BJ (cell line): ENCODE results near the gene ETAA1. TPM values are rescaled to one million over a fixed set of nuclear protein-coding genes. Genes with fewer than 3 reads are reported as not detected.

ENCODE experiments used
- CTCF ChIA-PET: fragments of 350-600 bp; formaldehyde crosslinking; extraction: SDS; loops from one replicate; lab custom pipeline; 2021; ENCODE audit warnings: antibody characterized with exemption, inconsistent platforms; lab: Yijun Ruan, JAX
- POLR2A ChIA-PET: fragments of 300-600 bp; sonication (Branson Sonifier 250); formaldehyde crosslinking; extraction: SDS; loops from one replicate; lab custom pipeline; 2021; ENCODE audit warnings: antibody characterized with exemption; lab: Charles Lee
- DNase-seq: peaks from one replicate; pipeline ENCODE4 v3.0.0-alpha.2; 2011; ENCODE audit warnings: low read depth
- H3K27me3 ChIP-seq: 2 replicates; pipeline ENCODE4 v1.6.0; 2011; ENCODE audit warnings: low read length; ENCODE audit not compliant: control insufficient read depth, insufficient read depth
- H3K36me3 ChIP-seq: 2 replicates; pipeline ENCODE4 v1.5.1; 2011; ENCODE audit warnings: low read length; ENCODE audit not compliant: control insufficient read depth, insufficient read depth
- H3K4me3 ChIP-seq: 2 replicates; pipeline ENCODE4 v1.5.1; 2011; ENCODE audit warnings: low read depth, mild to moderate bottlenecking, control low read depth, low read length
- polyA plus RNA-seq: library from polyadenylated mRNA; depleted of rRNA; stranded (reverse); fragments of >200 nt; gene quantifications from 2 replicates; pipeline ENCODE4 v1.2.3, GENCODE V29; 2011
- TF ChIP-seq, protein P1 (sequence below): IDR thresholded peaks from 2 replicates; pipeline ENCODE4 v1.5.1; 2011; ENCODE audit warnings: low read depth, mild to moderate bottlenecking, control low read depth, inconsistent platforms, low read length, moderate library complexity; ENCODE audit not compliant: insufficient read depth

The ETAA1 gene
- polyA plus RNA-seq, 1 experiment = 3.5 TPM

DNA sequence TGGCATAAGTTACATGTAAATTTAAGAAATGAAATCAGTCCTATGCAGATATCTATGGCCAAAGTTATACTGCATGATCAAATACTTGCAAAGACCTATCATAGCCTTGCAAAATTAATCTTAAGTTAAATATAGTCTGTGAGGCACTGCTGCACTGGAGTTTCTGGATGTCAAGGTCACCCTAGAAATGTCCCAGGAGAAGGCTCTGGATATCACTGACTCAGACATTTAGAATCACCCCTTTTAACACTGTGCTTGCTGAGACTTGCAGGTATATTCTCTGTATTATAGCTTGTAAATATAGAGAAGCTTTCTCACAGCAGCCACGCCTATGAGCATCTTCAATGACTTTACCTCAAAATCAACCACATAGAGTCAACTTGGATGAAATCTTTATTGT lies 51.5 kb downstream of the ETAA1 start:
- H3K36me3 ChIP-seq = no peaks in the 10 kb centered on the region
- ChIA-PET CTCF (no interaction called here), POLR2A (no interaction called here)
- TF ChIP-seq, protein P1, sequence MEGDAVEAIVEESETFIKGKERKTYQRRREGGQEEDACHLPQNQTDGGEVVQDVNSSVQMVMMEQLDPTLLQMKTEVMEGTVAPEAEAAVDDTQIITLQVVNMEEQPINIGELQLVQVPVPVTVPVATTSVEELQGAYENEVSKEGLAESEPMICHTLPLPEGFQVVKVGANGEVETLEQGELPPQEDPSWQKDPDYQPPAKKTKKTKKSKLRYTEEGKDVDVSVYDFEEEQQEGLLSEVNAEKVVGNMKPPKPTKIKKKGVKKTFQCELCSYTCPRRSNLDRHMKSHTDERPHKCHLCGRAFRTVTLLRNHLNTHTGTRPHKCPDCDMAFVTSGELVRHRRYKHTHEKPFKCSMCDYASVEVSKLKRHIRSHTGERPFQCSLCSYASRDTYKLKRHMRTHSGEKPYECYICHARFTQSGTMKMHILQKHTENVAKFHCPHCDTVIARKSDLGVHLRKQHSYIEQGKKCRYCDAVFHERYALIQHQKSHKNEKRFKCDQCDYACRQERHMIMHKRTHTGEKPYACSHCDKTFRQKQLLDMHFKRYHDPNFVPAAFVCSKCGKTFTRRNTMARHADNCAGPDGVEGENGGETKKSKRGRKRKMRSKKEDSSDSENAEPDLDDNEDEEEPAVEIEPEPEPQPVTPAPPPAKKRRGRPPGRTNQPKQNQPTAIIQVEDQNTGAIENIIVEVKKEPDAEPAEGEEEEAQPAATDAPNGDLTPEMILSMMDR = no peak
- DNase-seq = no peak
- H3K4me3 ChIP-seq = no peak overlapping the region
- H3K27me3 ChIP-seq = no peaks in the 10 kb centered on the region

DNA sequence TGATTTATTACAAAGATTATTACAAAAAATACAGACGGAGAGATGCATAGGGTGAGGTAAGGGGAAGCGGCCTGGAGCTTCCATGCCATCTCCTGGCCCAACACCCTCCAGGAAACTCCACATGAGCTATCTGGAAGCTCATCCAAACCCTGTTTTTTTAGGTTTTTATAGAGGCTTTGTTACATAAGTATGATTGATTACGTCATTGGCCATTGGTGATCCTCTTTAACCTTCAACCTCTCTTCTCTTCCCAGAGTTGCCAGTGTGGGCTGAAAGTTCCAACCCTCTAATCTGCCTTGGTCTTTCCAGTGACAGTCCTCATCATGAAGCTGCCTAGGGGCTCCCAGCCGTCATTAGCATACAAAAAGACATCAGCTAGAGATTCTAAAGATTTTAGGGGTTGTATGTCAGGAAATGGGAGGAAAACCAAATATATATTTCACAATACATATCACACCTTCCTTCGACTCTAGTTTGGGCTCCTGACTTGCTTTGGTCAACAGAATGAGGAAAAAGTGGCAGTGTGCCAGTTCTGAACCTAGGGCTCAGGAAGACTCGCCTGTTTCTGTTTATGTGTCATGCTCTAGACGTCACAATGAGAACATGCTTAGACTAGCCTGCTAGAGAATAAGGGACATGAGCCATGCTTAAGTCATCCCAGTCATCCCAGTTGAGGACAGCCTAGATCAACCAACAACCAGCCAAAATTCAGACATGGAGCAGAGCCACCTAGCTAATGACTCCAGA lies 54.1 kb downstream of the ETAA1 start:
- ChIA-PET POLR2A (interaction anchor here (0.6 kb wide), 1 partner anchor 1034 kb away, joined by 3 read pairs; no protein-coding TSS in a partner anchor), CTCF (interaction anchor here (0.7 kb wide), 1 partner anchor 217 kb away, joined by 3 read pairs; no protein-coding TSS in a partner anchor)
- Histone ChIP-seq H3K4me3 (no peak overlapping the region), H3K27me3 (no peaks in the 10 kb centered on the region), H3K36me3 (no peaks in the 10 kb centered on the region)
- peak; percentile 10 for DNase-seq
- TF ChIP-seq, protein P1 = no peak

DNA sequence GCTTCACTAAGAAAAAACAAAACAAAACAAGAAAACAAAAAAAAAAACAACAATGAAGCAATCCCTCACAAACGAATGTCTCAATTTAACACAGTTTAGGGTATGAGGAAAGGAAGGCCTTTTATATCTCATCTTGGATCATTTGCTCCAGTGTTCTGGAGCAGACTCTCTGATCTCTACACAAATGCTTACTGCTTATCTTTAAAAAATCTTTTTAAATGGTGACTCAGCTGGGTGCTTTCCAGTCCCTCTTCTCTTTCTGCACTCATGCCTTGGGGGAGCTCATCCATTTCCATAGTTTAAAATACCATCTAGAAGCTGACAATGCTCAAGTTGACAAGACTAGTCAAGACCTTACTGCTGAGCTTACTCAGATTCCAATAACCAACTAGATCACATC lies 56.2 kb downstream of the ETAA1 start:
- Histone ChIP-seq H3K27me3 (no peaks in the 10 kb centered on the region), H3K4me3 (no peak overlapping the region), H3K36me3 (no peaks in the 10 kb centered on the region)
- DNase-seq = peak; percentile 6
- POLR2A ChIA-PET = no interaction called here
- TF ChIP-seq, protein P1 = no peak
- CTCF ChIA-PET = interaction anchor here (0.6 to 1.6 kb wide), 2 partner anchors 9 to 10 kb away, joined by 3 to 4 read pairs; no protein-coding TSS in a partner anchor

DNA sequence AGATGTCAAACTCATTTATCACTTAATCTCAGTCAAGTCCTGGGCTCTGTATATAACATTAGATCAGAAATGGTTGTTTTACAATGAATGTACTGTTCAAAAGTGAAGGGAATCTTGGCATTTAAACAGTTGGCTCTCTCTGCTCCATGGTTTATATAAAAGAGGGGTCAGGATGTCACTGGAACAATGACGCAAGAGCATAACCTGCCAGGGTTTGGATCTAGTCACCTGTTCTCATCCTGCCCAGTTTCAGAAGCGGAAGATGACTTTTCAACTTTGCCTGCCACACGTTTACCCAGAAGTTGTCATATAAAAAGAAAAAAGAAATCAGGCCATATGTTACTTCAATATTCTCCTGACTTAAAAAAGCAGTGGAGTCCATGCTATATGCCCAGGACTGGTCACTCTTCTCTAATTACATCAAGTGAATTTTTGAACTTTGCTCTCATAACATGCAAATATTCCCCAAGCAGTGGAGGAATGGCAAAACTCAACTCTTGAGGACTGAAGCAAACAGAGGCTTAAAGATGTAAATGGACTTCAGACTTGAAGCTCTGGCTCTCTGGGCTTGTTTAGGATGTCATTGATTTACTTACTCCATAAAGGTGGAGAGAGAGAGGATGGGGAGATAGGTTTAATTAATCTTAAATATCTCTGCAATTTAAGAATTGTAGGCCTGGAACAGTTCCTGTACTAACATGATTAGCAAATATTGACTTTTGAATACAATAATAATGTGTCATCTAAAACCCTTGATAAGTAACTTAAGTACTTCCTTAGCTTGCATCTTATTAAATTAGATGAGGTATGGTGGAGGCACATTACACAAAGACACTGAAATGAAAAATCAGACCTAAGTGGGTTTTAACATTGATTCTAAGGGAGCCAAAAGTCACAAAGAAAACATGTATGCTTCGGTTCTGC lies 58.3 kb downstream of the ETAA1 start:
- TF ChIP-seq, protein P1 = no peak
- no peak for DNase-seq
- Histone ChIP-seq H3K36me3 (no peaks in the 10 kb centered on the region), H3K27me3 (no peaks in the 10 kb centered on the region), H3K4me3 (no peak overlapping the region)
- ChIA-PET POLR2A (interaction anchor here (0.6 kb wide), 2 partner anchors 388 to 1095 kb away, joined by 3 read pairs; no protein-coding TSS in a partner anchor), CTCF (interaction anchor here (1.2 kb wide), 1 partner anchor 21 kb away, joined by 3 read pairs; no protein-coding TSS in a partner anchor)

DNA sequence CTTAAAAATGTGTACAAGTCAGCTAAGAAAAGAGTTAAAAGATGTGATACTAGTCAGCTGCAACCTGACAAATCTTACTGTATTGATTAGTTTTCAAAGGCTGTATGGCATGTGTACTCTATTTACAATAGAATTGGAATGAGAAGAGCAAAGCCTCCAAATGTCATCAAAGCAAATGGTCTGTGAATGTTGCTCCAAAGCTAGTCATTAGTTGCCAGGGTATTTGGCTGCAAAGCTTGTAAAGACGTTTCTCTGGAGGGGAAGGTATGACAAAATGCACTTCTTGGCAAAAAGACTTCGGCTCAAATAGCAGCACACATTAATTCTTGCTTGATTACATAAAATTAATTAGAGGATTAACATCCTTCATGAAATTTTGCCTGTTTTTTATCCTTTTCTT lies 59.3 kb downstream of the ETAA1 start:
- Histone ChIP-seq H3K4me3 (no peak overlapping the region), H3K36me3 (no peaks in the 10 kb centered on the region), H3K27me3 (no peaks in the 10 kb centered on the region)
- TF ChIP-seq, protein P1 = no peak
- DNase-seq = no peak
- POLR2A ChIA-PET = interaction anchor here (0.6 kb wide), 1 partner anchor 1096 kb away, joined by 3 read pairs; no protein-coding TSS in a partner anchor
- CTCF ChIA-PET = interaction anchor here (1.2 kb wide), 1 partner anchor 20 kb away, joined by 3 read pairs; no protein-coding TSS in a partner anchor
